Panc1 (cell line): Measurements from ENCODE around the gene SPINK14. TPM values are rescaled to one million over a fixed set of nuclear protein-coding genes. Genes with fewer than 3 reads are reported as not detected.

ENCODE experiments used
- ATAC-seq: fragments of 200-7000 bp; cut with Tn5 transposase; 2 replicates; pipeline ENCODE4 v1.9.1; 2020; ENCODE audit warnings: mild to moderate bottlenecking, moderate library complexity
- BruUV-seq: library from RNA; stranded (reverse); fragments of 400-500 nt; replicated peaks from 2 replicates; lab custom pipeline; 2021; lab: Mats Ljungman, UMichigan
- CTCF ChIA-PET: fragments of 300-600 bp; sonication (Branson Sonifier 250); formaldehyde crosslinking; loops from one replicate; lab custom pipeline; 2022; ENCODE audit warnings: antibody characterized with exemption; lab: Charles Lee
- POLR2A ChIA-PET: fragments of 300-600 bp; sonication (Branson Sonifier 250); formaldehyde crosslinking; loops from one replicate; lab custom pipeline; 2022; ENCODE audit warnings: antibody characterized with exemption; lab: Charles Lee
- DNase-seq: peaks from one replicate; pipeline ENCODE4 v3.0.0-alpha.2; 2010; ENCODE audit warnings: low read depth, low spot score
- H3K27ac ChIP-seq: 2 replicates; pipeline ENCODE4 v1.5.1; 2011; ENCODE audit warnings: mild to moderate bottlenecking, low read length, inconsistent platforms
- H3K27me3 ChIP-seq: fragments of 200-500 bp; sonication (Bioruptor generic); 2 replicates; pipeline ENCODE4 v1.6.0; 2014; ENCODE audit warnings: low read length, inconsistent platforms; ENCODE audit not compliant: control insufficient read depth, insufficient read depth
- H3K36me3 ChIP-seq: fragments of 200-500 bp; sonication (Bioruptor generic); 2 replicates; pipeline ENCODE4 v1.5.1; 2014; ENCODE audit warnings: inconsistent platforms, mild to moderate bottlenecking, low read length, moderate library complexity; ENCODE audit not compliant: control insufficient read depth, insufficient read depth
- H3K4me1 ChIP-seq: 2 replicates; pipeline ENCODE4 v1.5.1; 2011; ENCODE audit warnings: inconsistent platforms, mild to moderate bottlenecking, low read length, moderate library complexity; ENCODE audit not compliant: control insufficient read depth, insufficient read depth
- H3K4me3 ChIP-seq, 2 experiments: 2 replicates each; pipeline ENCODE4 v1.5.1; 2011 to 2012; ENCODE audit warnings: low read depth in 2 of 2, low read length in 2 of 2, mild to moderate bottlenecking in 2 of 2, inconsistent platforms in 1 of 2, moderate library complexity in 1 of 2
- H3K9me3 ChIP-seq: fragments of 200-500 bp; sonication (Bioruptor generic); 2 replicates; pipeline ENCODE4 v1.5.1; 2014; ENCODE audit warnings: low read depth, mild to moderate bottlenecking, inconsistent platforms, low read length, moderate library complexity; ENCODE audit not compliant: control insufficient read depth, insufficient read depth
- POLR2AphosphoS5 ChIP-seq: IDR thresholded peaks from 2 replicates; pipeline ENCODE4 v1.6.1; 2012; ENCODE audit warnings: mild to moderate bottlenecking, low read depth, low read length, moderate library complexity
- REST ChIP-seq, 2 experiments: IDR thresholded peaks; 2 replicates each; pipeline ENCODE4 v1.6.1; 2011 to 2012; ENCODE audit warnings: low read depth in 2 of 2, control low read depth in 1 of 2, low read length in 1 of 2, mild to moderate bottlenecking in 1 of 2, moderate library complexity in 1 of 2; ENCODE audit not compliant: insufficient read depth in 1 of 2
- SIN3A ChIP-seq: IDR thresholded peaks from 2 replicates; pipeline ENCODE4 v1.6.1; 2012; ENCODE audit warnings: low read depth, mild to moderate bottlenecking, low read length, moderate library complexity, borderline replicate concordance; ENCODE audit not compliant: insufficient read depth
- TCF7L2 ChIP-seq: IDR thresholded peaks from 2 replicates; pipeline ENCODE4 v1.6.1; 2011; ENCODE audit warnings: mild to moderate bottlenecking, low read depth, low read length, inconsistent platforms
- in situ Hi-C: cut with HindIII; loops from 2 replicates; pipeline ENCODE4 v1.10.0; 2016; ENCODE audit warnings: low sequenced_read_pairs, low pct_unique_long_range_greater_than_20kb
- intact Hi-C: fragments of 100-400 bp; cut with micrococcal nuclease; formaldehyde crosslinking; loops from one replicate; pipeline ENCODE4 v1.10.0; 2022; ENCODE audit not compliant: unreplicated experiment
- total RNA-seq: library from RNA; stranded (reverse); gene quantifications from one replicate; pipeline ENCODE4 v1.2.1, GENCODE V29; 2021; ENCODE audit not compliant: unreplicated experiment
- TF ChIP-seq, protein P1 (sequence below): fragments of 450-650 bp; IDR thresholded peaks from 2 replicates; pipeline ENCODE4 v1.5.1; 2017; ENCODE audit warnings: mild to moderate bottlenecking

The SPINK14 gene
- total RNA-seq, 1 experiment from 2014 or later, result not detected

- in situ Hi-C loops, result no loop called here
- Histone ChIP-seq H3K27ac (no peak overlapping the region), H3K9me3 (no peaks in the 10 kb centered on the region), H3K36me3 (no peaks in the 10 kb centered on the region), H3K4me3 (no peak overlapping the region), H3K4me1 (no peaks in the 10 kb centered on the region), H3K27me3 (no peaks in the 10 kb centered on the region)
- TF ChIP-seq TCF7L2 (no peak), POLR2AphosphoS5 (no peak), SIN3A (no peak), REST (IDR thresholded peaks at IDR 0.05; ENCODE audit: insufficient read depth in 1 of 2, low read depth in 2 of 2, low read length in 1 of 2) (no peak)
- ATAC-seq (no peak), DNase-seq (no peak)
- intact Hi-C loops, result no loop called here
- BruUV-seq, result no TSS peak
- ChIA-PET CTCF (no interaction called here), POLR2A (no interaction called here)
Measured at GRCh38 chr5:148156609-148157008, 11.7 kb upstream of the SPINK14 start.

- intact Hi-C loops (no loop called here), in situ Hi-C loops (no loop called here)
- POLR2A ChIA-PET, result no interaction called here
- Histone ChIP-seq H3K27me3 (no peaks in the 10 kb centered on the region), H3K4me1 (no peaks in the 10 kb centered on the region), H3K9me3 (no peaks in the 10 kb centered on the region), H3K4me3 (no peak overlapping the region), H3K27ac (no peak overlapping the region), H3K36me3 (no peaks in the 10 kb centered on the region)
- TF ChIP-seq TCF7L2 (no peak), REST (IDR thresholded peaks at IDR 0.05; ENCODE audit: insufficient read depth in 1 of 2, low read depth in 2 of 2, low read length in 1 of 2) (no peak), POLR2AphosphoS5 (no peak), SIN3A (no peak)
- TF ChIP-seq, protein P1, sequence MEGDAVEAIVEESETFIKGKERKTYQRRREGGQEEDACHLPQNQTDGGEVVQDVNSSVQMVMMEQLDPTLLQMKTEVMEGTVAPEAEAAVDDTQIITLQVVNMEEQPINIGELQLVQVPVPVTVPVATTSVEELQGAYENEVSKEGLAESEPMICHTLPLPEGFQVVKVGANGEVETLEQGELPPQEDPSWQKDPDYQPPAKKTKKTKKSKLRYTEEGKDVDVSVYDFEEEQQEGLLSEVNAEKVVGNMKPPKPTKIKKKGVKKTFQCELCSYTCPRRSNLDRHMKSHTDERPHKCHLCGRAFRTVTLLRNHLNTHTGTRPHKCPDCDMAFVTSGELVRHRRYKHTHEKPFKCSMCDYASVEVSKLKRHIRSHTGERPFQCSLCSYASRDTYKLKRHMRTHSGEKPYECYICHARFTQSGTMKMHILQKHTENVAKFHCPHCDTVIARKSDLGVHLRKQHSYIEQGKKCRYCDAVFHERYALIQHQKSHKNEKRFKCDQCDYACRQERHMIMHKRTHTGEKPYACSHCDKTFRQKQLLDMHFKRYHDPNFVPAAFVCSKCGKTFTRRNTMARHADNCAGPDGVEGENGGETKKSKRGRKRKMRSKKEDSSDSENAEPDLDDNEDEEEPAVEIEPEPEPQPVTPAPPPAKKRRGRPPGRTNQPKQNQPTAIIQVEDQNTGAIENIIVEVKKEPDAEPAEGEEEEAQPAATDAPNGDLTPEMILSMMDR, result no peak
- DNase-seq, result no peak
- no TSS peak for BruUV-seq
- CTCF ChIA-PET, result no interaction called here
- no peak for ATAC-seq
Measured at GRCh38 chr5:148162038-148162437, 6.3 kb upstream of the SPINK14 start.
